OCI-LY7 (cell line): ENCODE data around the gene NELL1.

Source experiments
- EZH2phosphoT487 ChIP-seq: fragments of 200-600 bp; sonication (generic); IDR thresholded peaks from 2 replicates; pipeline ENCODE4 v1.6.1; 2018; ENCODE audit warnings: low read depth, borderline replicate concordance, mild to moderate bottlenecking, mixed run types, antibody characterized with exemption, low read length, moderate library complexity, mixed read lengths
- TF ChIP-seq, protein P1 (sequence below): fragments of 200-600 bp; sonication (generic); conservative IDR thresholded peaks from 2 replicates; pipeline ENCODE4 v1.5.1; 2014; ENCODE audit warnings: mild to moderate bottlenecking, antibody characterized with exemption, low read length, moderate library complexity, mixed read lengths

- TF ChIP-seq, protein P1, sequence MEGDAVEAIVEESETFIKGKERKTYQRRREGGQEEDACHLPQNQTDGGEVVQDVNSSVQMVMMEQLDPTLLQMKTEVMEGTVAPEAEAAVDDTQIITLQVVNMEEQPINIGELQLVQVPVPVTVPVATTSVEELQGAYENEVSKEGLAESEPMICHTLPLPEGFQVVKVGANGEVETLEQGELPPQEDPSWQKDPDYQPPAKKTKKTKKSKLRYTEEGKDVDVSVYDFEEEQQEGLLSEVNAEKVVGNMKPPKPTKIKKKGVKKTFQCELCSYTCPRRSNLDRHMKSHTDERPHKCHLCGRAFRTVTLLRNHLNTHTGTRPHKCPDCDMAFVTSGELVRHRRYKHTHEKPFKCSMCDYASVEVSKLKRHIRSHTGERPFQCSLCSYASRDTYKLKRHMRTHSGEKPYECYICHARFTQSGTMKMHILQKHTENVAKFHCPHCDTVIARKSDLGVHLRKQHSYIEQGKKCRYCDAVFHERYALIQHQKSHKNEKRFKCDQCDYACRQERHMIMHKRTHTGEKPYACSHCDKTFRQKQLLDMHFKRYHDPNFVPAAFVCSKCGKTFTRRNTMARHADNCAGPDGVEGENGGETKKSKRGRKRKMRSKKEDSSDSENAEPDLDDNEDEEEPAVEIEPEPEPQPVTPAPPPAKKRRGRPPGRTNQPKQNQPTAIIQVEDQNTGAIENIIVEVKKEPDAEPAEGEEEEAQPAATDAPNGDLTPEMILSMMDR: no peak
- TF ChIP-seq EZH2phosphoT487: no peak
These were observed 436.0 kb downstream of the NELL1 start for GRCh38 chr11:21105196-21105917.
